H1 (cell line): Measurements from ENCODE around the gene LRRC28.

Experiments used
- RAD21 ChIP-seq, 2 experiments: IDR thresholded peaks in 1 of 2; conservative IDR thresholded peaks in 1 of 2; 2 replicates each; pipeline ENCODE4 v1.6.1; 2011; ENCODE audit warnings: low read depth in 2 of 2, low read length in 2 of 2, improper control_type of control experiment in 1 of 2, inconsistent platforms in 1 of 2, mild to moderate bottlenecking in 1 of 2, moderate library complexity in 1 of 2
- TAF1 ChIP-seq: IDR thresholded peaks from 2 replicates; pipeline ENCODE4 v1.6.1; 2011; ENCODE audit warnings: mild to moderate bottlenecking, low read depth, low read length
- YY1 ChIP-seq: IDR thresholded peaks from 2 replicates; pipeline ENCODE4 v1.6.1; 2011; ENCODE audit warnings: low read depth, mild to moderate bottlenecking, low read length
- TF ChIP-seq, protein P1 (sequence below), 3 experiments: IDR thresholded peaks; 1 replicate in 2 of 3; 2 replicates in 1 of 3; pipeline versions ENCODE4 v1.5.1 to v1.6.1; 2011; ENCODE audit warnings: low read length in 3 of 3, mild to moderate bottlenecking in 3 of 3, inconsistent platforms in 2 of 3, low read depth in 1 of 3, moderate library complexity in 1 of 3; ENCODE audit not compliant: insufficient read depth in 1 of 3; ENCODE audit errors: control extremely low read depth in 1 of 3

DNA sequence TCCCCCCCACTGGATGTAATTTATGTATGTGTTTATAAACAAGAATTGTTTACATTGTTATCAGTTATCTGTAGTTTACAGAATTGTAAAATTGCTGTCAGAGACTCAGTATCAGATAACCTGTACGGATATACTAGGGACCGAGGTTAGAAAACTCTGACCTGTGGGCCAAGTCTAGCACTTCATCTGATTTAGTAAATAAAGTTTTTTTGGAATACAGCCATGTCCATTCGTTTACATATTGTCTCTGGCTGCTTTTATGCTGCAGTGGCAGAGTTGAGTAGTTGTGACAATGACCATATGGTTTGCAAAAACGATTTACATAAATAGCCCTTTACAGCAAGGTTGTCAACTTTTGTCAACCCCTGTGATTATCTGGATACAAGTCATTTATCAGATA is 52.6 kb downstream of the LRRC28 start:
- TF ChIP-seq RAD21 (IDR thresholded peaks at IDR 0.05 in 1 of 2, conservative IDR thresholded peaks at IDR 0.05 in 1 of 2; ENCODE audit: low read depth in 2 of 2, low read length in 2 of 2) (no peak), YY1 (no peak), TAF1 (no peak)
- TF ChIP-seq, protein P1, sequence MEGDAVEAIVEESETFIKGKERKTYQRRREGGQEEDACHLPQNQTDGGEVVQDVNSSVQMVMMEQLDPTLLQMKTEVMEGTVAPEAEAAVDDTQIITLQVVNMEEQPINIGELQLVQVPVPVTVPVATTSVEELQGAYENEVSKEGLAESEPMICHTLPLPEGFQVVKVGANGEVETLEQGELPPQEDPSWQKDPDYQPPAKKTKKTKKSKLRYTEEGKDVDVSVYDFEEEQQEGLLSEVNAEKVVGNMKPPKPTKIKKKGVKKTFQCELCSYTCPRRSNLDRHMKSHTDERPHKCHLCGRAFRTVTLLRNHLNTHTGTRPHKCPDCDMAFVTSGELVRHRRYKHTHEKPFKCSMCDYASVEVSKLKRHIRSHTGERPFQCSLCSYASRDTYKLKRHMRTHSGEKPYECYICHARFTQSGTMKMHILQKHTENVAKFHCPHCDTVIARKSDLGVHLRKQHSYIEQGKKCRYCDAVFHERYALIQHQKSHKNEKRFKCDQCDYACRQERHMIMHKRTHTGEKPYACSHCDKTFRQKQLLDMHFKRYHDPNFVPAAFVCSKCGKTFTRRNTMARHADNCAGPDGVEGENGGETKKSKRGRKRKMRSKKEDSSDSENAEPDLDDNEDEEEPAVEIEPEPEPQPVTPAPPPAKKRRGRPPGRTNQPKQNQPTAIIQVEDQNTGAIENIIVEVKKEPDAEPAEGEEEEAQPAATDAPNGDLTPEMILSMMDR (IDR thresholded peaks at IDR 0.05; ENCODE audit: control extremely low read depth in 1 of 3, insufficient read depth in 1 of 3, low read depth in 1 of 3, low read length in 3 of 3), result no peak
